HG03196 (cell line): ENCODE data around the gene TP53BP2.
"Not testable (repeated sequence)": the region's sequence is repeated elsewhere in the genome, so short reads cannot be mapped to it uniquely, and the experiment has no call there.

ENCODE experiments used
- ATAC-seq: cut with Tn5 transposase; IDR thresholded peaks from one replicate; pipeline ENCODE4 v1.9.1; 2021; ENCODE audit not compliant: unreplicated experiment

The TP53BP2 gene

DNA sequence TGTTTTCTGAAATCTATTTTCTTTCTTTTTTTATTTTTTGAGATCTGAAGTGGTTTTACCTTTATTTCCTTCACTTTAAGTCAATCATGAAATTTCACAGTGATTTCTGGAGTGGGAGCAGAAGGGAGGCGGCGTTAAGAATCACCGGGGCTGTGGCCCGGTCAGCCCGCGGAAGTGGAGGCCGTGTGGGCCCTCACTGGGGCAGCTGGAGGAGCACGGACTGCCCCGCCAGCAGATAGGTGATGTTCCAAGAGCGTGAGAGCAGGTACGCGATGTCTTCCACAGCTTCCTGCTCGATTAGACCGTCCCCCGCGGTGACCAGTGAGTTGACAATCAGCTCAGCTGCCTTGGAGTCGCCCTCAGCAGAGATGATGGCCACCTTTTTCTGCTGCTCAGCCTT, 10.6 kb upstream of the TP53BP2 start:
- no peak for ATAC-seq

DNA sequence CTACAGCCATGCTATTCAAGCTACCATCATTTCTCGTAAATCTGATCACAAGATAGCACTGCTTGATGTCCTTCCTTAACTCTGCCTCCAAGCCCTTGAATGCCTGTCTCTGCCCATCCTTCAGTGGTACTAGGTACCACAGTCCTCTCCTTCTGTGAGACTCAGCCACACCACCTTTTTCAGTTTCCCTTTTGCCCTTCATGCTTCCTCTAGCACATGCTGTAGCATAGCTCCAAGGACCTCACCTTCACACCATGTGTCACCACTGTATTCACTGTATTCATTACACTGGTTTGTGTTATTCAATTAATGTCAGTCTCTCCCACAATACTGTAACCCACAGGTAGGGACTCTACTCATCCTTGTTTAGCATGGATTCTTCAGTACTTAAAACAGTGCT, 8.0 kb upstream of the TP53BP2 start:
- no peak for ATAC-seq

DNA sequence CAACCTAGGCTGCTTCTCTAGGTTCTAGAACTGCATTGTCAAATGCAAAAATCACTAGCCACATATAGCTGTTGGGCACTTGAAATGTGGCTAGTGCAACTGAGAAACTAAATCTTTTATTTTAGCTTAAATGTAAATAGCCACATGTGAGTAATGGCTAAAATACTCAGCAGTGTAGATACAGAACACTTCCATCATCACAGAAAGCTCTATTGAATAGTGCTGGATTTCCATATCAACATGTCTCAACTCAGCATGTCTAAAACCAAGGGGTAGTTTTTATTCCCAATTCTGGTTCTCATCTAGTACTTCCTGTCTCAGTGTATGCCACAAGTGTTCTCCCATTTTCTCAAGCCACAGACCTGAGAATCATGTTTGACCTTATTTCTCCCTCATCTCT, 7.5 kb upstream of the TP53BP2 start:
- no peak for ATAC-seq

DNA sequence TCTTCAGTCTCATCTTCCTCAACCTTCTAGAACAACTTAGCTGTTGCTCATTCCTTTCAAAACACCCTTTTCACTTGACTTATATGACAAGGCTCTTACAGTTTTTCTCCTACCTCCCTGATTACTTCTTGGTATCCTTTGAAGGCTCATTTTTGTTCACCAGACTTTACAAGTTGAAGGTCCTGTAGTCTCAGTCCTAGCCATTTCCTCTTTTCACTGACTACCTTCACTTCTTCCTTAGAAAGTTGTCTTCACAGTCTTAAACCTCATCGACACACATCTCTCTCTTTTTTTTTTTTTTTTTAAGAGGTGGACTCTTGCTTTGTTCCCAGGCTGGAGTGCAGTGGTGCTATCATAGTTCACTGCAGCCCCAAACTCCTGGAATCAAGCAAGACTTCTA, 6.6 kb upstream of the TP53BP2 start:
- ATAC-seq = no peak

DNA sequence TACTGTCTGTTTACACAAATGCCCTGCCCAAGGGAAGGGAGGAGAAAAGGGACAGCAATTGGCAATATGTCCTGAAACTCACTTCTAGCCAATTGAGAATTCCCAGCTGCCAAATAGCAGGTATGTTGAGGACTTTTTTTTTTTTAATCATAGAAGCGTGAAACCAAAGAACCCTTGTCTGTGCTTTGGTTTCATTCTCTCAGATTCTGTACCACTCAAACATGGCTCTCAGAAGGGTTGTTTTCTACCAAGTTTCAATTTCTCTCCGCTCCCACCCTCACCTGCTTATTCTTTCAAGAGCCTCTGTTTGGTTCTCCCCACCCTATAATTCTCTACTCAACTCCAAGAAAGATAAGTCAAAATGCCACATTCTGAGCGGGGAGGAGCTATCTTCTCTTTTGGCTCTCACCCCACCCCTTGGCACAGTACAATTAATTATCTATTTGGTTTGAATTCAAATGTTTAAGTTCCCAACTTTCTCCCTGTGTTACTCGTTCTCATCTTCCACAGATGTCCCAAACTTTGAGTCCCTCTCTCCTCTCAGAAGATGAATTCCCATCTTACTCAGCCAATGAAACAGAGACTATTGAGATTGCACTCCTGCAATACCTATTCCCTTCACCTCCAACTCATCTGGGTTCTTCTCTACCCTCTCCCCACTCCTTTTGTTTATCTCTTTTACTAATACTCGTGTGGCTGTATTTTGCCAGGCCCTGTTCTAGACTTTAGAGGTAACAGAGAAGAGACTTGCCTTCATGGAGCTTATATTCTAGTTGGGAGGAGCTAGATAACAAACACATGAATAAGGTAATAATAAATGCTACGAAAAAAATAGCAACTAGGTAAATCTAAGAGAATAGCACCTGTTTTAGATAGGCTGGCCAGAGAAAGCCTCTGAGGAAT, 3.9 kb upstream of the TP53BP2 start:
- ATAC-seq = no peak

DNA sequence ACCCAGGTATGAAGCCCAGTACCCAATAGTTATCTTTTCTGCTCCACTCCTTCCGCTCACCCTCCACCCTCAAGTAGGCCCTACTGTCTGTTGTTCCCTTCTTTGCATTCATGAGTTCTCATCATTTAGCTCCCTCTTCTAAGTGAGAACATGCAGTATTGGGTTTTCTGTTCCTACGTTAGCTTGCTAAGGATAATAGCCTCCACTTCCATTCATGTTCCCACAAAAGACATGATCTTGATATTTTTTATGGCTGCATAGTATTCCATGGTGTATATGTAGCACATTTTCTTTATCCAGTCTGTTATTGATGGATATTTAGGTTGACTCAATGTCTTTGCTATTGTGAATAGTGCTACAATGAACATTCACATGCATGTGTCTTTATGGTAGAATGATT, 2.8 kb upstream of the TP53BP2 start:
- no peak for ATAC-seq

DNA sequence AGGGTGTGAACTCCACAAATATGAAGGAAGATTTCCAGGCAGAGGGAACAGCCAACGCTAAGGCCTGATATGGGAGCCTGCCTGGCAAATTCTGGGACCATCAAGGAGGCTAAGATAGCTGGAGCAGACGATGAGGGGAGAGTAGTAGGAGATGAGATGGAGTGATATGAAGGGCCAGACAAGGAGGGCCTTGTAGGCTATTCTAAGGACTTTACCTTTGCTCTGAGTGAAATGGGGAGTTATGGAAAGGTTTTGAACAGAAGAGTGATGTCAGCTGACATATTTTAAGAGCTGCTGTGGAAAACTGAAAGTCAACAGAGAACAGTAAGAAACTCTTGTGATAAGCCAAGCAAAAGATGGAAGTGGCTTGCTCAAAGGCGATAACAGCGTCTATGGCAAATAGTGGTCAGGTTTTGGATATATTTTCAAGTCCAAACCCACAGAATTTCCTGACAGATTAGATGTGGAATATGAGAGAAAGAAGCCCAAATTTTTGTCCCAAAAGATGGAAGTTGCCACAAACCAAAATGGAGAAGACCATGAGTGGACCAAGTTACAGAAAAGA, 2.1 kb upstream of the TP53BP2 start:
- ATAC-seq = no peak

DNA sequence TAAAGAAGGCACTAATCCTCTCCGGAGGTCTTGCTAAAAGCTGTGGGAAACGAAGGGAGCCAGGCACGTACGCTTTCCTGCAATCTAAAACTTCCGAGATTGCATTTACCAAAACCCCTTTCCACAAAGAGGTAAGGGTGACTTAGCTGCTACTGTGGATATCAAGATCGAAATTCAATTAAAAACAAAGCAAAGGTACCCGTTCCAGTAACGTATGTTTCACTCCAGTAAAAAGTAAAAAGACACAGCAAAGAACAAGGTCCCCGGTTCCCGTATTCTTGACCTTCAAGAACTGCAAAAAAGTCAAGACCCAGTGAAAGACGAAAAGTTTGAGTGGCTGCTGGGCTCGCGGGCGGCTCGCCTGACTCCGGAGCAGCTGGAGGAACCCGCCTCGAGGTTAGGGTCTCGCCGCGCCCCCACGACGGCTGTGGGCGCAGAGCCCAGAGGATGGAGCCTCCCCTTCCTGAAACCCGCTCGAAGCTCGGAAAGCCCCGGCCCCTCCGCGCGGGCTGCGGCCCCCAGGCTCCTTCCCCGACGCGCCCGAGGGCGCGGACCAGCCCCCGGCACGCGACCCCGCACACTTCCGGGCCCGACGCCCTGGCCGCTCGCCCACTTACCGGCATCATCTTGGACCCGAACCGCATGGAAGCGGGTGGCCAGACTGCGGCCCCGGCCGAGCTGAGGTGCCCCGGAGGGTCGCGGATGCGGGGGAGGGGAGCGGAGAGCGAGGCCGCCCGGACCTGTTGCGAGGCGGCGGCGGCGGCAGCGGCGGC, 524 bp downstream of the TP53BP2 start:
- peak; percentile 24 for ATAC-seq

DNA sequence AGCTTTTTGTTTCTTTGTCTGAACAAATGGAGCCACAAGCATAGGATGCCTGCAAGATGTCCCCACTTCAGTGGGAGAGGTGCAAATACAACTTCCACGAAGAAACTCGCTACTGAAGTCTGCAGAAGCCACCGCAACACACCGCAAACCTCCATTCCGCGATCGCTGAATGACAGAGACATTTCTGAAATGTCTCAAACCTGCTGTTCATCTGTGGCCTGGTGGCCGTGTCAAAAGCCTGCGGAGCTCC, 1.0 kb downstream of the TP53BP2 start:
- no peak for ATAC-seq

DNA sequence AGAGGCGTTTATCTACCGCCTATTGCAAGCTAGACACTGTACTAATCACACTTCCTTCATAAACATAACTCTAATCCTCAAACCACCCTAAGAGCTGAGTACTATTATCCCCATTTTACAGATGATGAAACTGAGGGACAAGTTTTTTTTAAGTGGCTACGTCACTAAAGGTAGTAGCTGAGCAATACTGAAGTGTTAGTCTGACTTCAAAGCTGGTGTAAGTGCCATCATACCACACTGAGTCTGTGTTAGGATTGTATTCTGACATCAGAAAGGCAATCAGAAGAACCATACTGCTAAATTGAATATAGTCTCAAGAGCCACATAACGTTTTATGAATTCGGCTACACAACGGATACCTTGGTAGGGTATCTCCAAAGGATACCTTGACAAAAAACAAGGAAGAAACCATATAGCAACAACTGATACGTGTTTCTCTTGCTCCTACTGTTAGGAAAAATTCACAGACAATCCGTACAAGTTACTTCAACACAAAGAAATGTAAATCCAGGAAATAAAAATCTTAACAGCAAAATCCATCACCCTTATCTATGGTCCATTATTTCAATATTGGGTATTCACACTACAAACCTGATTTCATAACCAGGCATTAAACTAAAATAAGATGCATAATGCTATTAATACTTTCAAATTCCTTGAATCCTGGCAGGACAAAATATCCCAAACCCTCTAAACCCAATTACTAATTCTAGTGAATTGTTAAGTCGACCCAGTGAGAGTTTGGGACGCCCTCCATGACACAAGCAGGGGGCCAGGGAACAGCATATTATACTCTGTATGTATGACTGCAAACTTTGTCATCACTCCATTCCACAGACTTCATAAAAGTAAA, 1.6 kb downstream of the TP53BP2 start:
- ATAC-seq = no peak

DNA sequence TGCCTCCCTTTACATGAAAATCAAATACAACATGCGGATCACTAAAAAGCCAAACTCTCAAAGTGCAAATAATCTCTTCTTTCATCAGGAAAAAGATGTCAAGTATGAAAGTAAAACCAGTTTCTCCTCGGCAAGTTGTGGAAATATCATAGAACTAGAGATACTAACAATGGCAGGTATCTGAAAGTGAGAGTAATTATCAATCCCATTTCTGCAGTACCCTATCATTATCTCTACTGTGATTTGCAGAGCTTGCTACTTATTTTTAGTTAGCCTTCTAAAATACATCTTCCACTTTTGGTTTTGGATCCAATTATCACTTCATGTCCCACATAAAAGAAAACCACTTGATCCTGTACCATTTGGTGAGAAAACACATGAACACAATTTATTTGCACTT, 3.0 kb downstream of the TP53BP2 start:
- no peak for ATAC-seq

DNA sequence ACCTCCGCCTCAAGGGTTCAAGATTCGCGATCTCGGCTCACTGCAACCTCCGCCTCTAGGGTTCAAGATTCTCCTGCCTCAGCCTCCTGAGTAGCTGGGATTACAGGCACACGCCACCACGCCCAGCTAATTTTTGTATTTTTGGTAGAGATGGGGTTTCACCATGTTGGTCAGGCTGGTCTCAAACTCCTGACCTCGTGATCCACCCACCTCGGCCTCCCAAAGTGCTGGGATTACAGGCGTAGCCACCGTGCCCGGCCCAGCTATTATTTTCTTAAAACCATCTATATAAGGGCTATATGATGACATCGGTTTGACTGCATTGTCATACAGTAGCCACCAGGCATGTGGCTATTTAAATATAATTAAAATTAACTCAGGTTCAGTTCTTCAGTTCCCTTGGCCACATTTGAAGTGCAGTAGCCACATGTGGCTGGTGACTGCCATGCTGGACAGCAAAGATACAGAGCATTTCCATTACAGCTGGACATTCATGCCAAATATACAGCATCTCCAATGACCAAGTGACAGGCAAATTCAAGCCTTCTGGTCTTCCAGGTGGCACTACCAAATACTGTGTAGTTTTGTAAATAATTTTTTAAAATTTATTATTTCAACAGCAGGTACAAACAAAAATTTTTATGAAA, 3.6 kb downstream of the TP53BP2 start:
- not testable (repeated sequence) for ATAC-seq

DNA sequence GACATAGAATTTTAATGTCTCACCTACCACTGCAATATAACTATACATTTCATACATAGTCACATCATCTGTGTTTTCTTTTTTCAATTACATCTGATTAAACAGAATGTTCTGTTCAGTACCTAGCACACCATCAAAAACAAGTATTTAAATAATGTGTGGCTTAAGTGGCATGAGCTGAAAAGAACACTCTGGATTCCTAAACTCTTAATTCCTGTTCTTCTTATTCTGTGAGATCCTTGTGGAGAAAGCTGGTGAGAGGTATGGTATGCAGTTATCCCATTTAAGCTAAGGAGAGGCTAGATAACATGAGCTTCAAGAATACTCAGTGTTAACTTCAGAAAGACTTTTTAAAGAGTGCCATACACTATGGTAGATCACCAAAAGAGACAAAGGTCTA, 5.5 kb downstream of the TP53BP2 start:
- no peak for ATAC-seq

DNA sequence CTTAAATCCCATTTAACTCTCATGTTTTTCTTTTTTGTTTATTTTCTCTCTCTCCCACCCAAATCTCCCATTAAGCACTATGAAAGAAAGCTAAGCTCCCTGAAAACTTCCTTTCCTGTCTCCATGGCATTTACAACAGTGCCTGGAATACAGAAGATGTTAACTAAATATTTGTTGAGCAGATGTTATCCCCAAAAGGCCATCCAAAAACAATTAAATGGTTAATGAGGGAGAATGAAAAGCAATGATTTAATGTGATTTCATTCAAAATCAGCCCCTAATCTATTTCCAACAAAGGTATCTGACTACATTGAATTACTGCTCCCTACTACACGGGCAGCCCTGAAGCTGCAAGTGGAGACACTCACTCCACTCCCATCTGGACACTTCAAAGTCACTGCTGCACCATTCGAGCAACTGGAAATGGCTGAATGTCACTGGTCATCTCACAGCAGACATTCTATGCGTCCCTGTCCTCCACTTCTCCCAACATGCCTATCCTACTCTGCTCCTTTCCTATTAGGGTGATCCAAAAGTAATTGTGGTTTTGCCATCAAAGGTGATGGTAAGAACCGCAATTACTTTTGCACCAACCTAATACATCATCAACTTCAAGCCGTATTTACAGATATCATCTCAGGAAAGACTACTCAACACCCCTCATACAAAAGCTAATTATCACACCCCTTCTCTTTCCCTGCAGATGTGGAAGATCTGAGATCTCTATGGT, 7.5 kb downstream of the TP53BP2 start:
- ATAC-seq = no peak

DNA sequence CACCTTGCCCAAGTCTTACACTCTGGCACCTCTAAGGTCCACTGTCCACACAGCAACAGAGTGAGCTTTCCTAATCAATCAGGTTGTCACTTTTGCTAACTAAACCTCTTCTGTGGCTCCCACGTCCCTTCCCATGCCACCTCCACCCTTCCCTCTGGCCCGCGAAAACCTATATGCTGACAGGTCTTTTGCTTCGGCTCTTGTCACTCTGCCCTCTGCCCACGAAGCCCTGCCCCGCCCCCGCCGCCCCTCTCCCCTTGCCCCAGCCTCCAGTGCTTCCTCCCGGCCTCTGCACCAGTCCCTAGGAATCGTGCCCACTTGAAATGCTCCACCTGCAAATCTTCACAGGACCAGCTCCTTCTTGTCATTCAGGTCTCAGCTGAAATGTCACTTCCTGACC, 8.1 kb downstream of the TP53BP2 start:
- ATAC-seq = no peak

DNA sequence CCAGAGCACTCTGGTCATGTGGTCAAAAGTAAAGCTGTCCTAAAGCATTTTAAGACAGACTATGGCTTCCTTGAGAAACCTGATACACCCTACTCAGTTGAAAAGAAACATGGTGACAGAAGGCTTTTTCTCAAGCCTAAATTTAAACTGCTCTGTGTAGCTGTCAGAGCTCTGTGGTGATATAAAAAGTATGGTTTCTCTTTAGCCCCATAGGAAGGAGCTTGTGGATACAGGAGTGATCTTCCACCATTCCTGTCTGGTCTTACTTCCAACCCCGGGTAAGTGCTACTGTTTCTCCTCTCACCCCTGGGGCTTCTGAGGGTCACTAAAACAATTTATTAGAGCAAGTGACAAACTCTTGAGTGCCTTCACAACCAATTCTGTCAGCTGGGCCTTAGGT, 8.5 kb downstream of the TP53BP2 start:
- no peak for ATAC-seq

DNA sequence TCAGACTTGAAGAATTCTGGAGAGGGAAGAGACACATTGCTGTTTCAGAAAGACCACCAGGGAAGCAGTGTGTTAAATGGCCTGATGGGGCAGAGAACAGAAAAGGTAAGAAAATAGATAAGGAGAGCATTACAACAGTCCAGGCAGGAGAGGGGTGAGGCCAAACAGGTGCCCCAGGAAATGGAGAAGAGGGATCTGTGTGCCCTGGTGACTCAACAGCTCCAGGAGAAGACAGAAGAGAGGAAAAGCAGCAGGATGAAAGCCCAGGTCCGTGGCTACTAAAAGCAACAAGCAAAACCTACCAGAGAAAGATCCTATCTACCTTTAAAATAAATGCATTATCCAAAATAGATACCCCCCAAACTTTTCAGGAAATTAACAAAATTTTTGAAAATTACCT, 9.2 kb downstream of the TP53BP2 start:
- ATAC-seq = no peak

DNA sequence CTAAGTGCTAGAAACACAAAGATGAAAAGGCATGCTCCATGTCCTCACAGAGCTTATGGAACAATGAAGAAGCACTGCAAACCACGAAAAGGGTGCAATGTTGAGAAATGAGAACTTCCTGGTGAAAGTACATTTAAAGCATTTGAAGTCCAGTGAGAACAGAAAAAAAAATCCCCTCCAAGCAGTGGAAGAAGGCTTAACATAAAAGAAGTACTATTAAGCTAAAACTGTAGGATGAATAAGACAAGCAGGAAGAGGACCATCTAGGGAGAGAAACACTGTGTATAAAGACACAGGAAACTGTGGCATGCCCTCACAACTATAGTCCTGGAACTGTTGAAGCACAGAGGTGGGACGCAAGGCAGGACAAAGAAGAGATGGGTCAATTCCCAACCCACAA, 10.0 kb downstream of the TP53BP2 start:
- no peak for ATAC-seq

DNA sequence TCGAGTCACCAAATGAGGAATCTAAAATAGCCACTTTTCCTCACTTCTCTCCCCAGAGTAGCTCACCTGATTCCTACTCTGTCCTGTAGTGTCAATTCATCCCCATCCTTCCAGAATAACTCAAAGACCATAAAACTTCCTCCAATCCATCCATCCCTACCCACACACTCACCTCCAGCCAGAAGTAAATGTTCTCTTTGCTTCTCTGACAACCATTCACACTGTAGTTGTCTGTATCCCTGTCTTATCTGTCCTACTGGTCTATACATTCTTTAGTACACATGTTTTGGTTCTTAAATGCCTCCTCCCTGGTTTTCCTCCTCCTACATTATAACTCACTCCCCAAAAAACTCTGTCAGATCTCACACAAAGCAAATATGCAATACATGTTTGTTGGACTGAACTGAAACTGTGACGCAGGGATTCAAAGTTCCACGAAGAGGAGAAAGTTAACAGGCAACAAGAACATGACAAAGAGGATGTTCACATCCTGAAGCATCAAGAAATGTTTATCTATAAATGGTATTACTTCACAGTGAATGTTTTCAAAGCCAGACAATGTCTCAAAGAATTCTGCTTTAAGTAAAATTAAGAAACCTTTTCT, 11.0 kb downstream of the TP53BP2 start:
- no peak for ATAC-seq

DNA sequence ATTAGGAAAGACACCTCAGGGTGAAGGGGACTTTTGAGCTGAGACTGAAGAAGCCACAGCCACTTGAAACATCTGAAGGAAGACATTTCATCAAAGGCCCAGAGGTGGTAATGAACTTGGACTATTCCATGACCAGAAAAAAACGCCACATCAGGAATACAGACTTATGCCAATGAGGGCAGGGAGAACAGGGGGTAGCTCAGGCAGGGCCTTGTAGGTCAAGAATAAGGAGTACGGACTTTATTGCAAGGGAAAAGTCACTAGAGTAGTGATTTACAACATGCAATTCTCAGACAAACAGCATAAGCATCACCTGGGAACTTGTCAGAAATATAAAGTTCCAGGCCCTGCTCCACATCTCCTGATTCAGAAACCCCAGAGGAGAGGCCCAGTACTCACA, 11.8 kb downstream of the TP53BP2 start:
- ATAC-seq = no peak
